Activated gamma-delta T cell treated with Interleukin-2 at 50 U/mL for 16 hours (primary cell): ENCODE results near the gene INSM1.

Experiments used
- DNase-seq: peaks from one replicate; pipeline ENCODE4 v3.0.0-alpha.2; 2020

The INSM1 gene

DNA sequence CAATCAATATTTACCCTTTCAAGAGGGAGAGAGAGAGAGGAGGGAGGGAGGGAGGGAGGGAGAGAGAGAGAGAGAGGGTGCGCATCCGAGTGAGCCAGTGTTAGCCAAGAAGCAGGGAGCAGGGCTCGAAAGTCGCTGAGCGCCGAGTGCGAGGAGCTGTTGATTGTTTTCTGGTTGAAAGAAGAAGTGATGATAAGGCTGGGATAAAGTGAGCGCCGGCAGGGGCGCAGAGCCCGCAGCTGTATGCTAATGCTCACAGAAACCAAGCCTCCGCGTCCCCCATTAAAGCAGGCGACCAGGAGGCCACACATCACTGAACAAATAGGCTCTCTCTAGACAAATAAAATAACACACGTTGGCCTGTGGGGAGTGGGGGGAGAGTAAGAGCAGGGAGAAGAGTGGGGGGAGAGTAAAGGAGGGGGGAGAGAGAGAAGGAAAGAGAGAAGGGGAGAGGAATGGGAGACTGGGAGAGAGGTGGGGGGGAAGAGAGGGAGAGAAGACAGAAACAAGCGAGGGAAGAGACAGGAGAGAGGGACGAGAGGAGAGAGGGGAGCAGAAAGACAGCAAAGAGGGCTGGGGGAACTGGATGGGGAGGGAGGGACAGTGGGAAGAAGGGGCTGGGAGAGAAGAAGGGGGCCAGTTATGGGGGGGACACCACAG is 5.0 kb upstream of the INSM1 start:
- DNase-seq, result no peak

GRCh38 chr20:20363434-20363798 is 4.5 kb upstream of the INSM1 start:
- no peak for DNase-seq

DNA sequence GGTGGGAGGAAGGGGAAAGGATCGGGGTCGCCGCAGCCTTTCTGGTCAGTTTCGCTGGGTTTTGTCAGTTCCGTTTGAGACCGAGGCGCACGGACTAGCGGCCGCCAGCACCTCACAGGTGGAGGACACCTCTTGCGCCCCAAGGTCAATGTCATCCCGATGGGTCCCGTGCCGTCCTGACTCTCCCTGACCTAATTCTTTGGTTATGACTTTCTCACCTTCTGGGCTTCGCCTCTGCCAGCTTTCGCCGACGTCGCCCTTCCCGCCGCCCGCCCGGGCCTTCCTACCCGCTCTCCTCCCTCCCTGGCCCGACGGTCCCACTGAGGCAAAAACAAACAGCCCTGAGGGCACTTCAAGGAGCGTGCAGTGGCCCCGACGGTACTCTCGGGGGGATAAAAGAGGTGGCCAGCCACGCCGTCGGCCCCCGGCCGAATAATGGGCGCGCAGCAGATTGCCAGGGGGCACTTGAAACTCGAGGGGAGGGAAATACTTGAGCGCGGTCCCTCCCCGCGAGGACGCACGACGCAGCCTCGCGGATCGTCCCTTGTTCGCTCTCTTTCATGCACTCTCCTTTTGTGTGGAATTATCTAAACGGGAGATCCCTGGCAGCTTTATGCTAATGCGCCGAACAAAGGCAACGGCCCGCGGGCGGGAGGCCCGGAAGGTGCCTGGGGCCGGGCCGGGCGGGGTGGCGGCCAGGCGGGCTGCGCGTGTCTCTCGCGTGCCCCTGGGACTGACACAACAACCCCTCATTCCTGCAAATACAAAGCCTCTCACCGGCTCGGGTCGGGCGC is 3.9 kb upstream of the INSM1 start:
- no peak for DNase-seq

- no peak for DNase-seq
These were observed 3.1 kb upstream of the INSM1 start for GRCh38 chr20:20364593-20365479.

GRCh38 chr20:20365480-20366161 is 2.3 kb upstream of the INSM1 start:
- DNase-seq, result no peak

- DNase-seq, result no peak
These were observed 1.4 kb upstream of the INSM1 start for GRCh38 chr20:20366551-20366875.

- no peak for DNase-seq
These were observed 879 bp upstream of the INSM1 start for GRCh38 chr20:20366876-20367574.

DNA sequence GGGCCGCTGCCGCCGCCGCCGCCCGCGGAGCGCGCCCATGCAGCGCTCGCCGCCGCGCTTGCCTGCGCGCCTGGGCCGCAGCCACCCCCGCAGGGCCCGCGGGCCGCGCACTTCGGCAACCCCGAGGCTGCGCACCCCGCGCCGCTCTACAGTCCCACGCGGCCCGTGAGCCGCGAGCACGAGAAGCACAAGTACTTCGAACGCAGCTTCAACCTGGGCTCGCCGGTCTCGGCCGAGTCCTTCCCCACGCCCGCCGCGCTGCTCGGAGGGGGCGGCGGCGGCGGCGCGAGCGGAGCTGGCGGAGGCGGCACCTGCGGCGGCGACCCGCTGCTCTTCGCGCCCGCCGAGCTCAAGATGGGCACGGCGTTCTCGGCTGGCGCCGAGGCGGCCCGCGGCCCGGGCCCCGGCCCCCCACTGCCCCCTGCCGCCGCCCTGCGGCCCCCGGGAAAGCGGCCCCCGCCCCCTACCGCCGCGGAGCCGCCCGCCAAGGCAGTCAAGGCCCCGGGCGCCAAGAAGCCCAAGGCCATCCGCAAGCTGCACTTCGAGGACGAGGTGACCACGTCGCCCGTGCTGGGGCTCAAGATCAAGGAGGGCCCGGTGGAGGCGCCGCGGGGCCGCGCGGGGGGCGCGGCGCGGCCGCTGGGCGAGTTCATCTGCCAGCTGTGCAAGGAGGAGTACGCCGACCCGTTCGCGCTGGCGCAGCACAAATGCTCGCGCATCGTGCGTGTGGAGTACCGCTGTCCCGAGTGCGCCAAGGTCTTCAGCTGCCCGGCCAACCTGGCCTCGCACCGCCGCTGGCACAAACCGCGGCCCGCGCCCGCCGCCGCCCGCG is 730 bp downstream of the INSM1 start:
- DNase-seq, result no peak

DNA sequence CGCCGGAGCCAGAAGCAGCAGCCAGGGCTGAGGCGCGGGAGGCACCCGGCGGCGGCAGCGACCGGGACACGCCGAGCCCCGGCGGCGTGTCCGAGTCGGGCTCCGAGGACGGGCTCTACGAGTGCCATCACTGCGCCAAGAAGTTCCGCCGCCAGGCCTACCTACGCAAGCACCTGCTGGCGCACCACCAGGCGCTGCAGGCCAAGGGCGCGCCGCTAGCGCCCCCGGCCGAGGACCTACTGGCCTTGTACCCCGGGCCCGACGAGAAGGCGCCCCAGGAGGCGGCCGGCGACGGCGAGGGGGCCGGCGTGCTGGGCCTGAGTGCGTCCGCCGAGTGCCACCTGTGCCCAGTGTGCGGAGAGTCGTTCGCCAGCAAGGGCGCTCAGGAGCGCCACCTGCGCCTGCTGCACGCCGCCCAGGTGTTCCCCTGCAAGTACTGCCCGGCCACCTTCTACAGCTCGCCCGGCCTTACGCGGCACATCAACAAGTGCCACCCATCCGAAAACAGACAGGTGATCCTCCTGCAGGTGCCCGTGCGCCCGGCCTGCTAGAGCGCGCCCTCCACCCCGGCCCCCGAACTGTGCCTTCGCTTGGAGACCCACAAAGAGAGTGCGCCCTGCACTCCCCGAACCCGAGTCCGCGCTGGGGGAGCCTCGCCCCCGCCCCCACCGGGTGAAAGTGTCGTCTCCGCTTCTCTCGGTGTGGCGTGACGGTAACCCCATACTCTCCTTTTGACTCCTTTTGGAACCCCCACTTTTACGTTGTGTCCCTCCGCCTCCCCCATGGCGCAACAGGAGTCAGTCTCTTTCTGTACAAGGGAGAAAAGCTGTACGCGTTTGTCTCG is 1.6 kb downstream of the INSM1 start:
- no peak for DNase-seq

- DNase-seq, result no peak
These were observed 2.2 kb downstream of the INSM1 start for GRCh38 chr20:20370094-20370575.

DNA sequence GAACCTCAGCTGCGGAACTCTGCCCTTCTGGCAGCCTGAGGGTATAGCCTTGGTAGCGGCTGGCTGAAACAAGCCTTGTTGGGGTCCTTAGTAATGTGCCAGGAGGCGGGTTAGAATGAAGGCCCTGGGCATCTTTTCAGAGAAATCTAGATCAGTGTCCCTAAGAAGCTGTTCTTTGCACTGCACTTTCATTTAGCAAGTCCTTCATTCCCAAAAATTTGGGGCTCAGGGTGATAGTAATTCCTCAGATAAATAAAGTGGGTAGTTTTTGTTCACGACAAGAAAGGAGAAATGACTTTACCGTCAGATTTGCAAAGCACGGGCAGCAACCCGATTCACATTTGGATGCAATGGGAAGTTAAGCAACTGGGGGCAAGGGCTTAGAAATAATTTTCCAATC is 3.2 kb downstream of the INSM1 start:
- no peak for DNase-seq

- no peak for DNase-seq
These were observed 3.8 kb downstream of the INSM1 start for GRCh38 chr20:20371681-20372080.

- no peak for DNase-seq
These were observed 5.2 kb downstream of the INSM1 start for GRCh38 chr20:20373091-20373571.

- no peak for DNase-seq
These were observed 8.0 kb downstream of the INSM1 start for GRCh38 chr20:20375862-20376261.

GRCh38 chr20:20386192-20386591 is 18.3 kb downstream of the INSM1 start:
- DNase-seq, result no peak

DNA sequence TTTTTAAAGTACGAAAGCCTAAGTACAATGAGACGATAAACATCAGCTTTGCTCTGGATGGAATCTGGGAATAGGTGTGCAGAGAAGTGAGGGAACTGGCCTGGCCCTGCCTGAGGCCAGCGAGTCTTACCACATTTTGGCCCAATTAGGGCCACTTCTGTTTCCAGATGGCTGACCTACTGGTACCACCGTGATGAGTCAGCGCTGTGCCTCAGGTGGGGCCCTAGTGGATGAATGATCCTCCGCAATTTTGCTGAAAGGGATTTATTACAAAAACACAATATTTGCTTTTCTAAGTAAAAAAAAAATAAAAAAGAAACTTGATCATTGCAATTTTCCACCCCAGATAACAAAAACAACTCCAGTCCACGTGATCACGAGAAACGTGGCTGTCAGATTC is 22.5 kb downstream of the INSM1 start:
- no peak for DNase-seq

DNA sequence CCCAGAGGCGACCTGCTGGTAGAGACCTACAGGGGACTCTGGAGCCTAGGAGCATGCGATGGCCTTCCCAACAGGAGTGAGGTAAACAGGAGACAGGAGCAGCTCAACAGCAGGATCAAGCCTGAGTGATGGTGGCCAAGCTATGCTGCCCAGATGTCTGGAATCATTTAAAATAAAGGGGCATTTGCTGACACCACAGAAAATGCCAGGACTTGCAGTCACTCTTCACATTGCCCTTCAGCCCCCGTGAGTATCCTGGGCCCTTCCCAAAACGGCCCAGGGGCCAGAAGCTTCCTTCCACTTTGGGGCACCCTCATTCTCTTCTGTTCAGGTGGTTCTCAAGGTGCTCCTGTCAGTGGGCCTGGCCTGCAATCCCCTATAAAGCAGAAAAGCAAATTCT is 23.2 kb downstream of the INSM1 start:
- DNase-seq, result no peak

DNA sequence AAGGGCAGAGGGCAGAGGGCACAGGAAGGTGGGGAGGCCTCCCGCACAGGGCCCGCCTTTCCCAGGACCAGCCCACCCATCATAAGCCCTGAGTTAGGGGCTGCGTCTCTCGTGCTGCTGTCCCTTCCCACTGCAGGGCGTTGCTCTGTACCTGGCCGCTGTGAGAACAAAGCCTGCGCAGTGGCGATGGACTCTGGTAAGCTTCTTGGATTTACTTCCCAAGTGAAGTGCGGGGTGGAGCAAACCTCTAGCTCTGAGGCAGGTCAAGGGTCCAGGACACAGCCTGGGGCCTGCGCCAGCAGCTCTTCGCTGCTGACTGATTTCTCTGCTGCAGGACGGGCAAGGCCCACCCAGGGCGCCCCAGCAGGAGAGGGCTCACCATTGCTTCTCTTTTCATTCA is 23.9 kb downstream of the INSM1 start:
- DNase-seq, result no peak

DNA sequence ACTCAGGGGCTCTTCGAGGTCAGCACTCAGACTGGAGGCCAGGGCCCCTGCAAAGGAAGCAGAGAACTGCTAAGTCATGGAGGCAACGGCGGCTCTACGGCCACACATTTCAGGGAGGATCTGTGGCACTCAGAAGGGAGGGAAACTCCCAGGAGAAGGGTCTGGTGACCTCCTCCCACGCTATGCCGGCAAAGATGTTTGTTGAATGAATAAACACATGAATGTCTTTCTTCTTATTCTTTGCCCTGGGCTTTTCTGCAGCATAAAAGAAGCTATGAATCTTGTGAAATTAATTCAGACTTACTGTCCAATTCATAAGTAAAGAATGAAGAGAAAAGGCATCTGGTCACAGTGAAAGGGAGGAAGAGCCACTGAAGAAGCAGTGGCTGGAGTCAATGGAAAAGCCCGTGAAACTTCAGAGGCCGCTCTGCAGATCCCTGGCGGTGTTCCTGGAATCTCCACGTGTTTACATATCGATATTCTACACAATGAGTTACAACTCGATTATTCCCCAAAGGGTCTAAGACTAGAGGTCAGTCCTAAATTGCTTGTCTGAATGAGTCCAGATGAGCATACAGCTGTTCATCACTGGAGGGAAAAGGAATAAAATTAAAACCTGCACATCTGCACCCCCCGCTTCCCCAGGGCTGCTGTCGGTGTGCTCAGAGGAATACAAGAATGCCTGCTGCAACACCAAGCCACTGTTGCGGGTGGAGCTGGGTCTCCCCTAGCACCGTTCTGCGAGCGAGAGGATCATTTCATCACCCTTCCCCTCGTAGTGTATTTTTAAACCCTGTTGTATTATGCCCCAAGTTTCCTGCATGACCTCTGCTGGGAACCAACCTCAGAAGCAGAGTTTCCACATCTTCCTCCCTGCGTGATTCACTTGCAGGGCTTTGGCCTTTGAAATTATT is 25.6 kb downstream of the INSM1 start:
- DNase-seq, result no peak
